HG03558 (cell line): ENCODE data around the gene GABRG3.

ENCODE experiments used
- ATAC-seq: cut with Tn5 transposase; IDR thresholded peaks from one replicate; pipeline ENCODE4 v1.9.1; 2021; ENCODE audit warnings: moderate number of reproducible peaks; ENCODE audit not compliant: unreplicated experiment; ENCODE audit errors: extremely low read depth

The GABRG3 gene

GRCh38 chr15:27480642-27481041 is 509.7 kb downstream of the GABRG3 start:
- no peak for ATAC-seq

- no peak for ATAC-seq
Observed at GRCh38 chr15:27481768-27482167, 510.8 kb downstream of the GABRG3 start.

- ATAC-seq, result no peak
Observed at GRCh38 chr15:27482287-27482686, 511.3 kb downstream of the GABRG3 start.

- no peak for ATAC-seq
Observed at GRCh38 chr15:27483124-27483523, 512.1 kb downstream of the GABRG3 start.

- ATAC-seq, result no peak
Observed at GRCh38 chr15:27485265-27485664, 514.3 kb downstream of the GABRG3 start.

- no peak for ATAC-seq
Observed at GRCh38 chr15:27486051-27486450, 515.1 kb downstream of the GABRG3 start.

- no peak for ATAC-seq
Observed at GRCh38 chr15:27486683-27487647, 516.0 kb downstream of the GABRG3 start.

GRCh38 chr15:27487846-27488245 is 516.9 kb downstream of the GABRG3 start:
- no peak for ATAC-seq

GRCh38 chr15:27490867-27491595 is 520.0 kb downstream of the GABRG3 start:
- no peak for ATAC-seq

GRCh38 chr15:27491666-27492621 is 521.0 kb downstream of the GABRG3 start:
- ATAC-seq, result no peak

- no peak for ATAC-seq
Observed at GRCh38 chr15:27495963-27496459, 525.0 kb downstream of the GABRG3 start.

GRCh38 chr15:27498700-27499099 is 527.7 kb downstream of the GABRG3 start:
- ATAC-seq, result no peak

GRCh38 chr15:27499191-27499590 is 528.2 kb downstream of the GABRG3 start:
- no peak for ATAC-seq

- no peak for ATAC-seq
Observed at GRCh38 chr15:27499719-27500118, 528.7 kb downstream of the GABRG3 start.

GRCh38 chr15:27500206-27500605 is 529.2 kb downstream of the GABRG3 start:
- no peak for ATAC-seq

GRCh38 chr15:27506752-27507151 is 535.8 kb downstream of the GABRG3 start:
- ATAC-seq, result no peak

GRCh38 chr15:27509014-27509413 is 538.0 kb downstream of the GABRG3 start:
- ATAC-seq, result no peak

GRCh38 chr15:27512281-27513001 is 541.5 kb downstream of the GABRG3 start:
- no peak for ATAC-seq

GRCh38 chr15:27514526-27514925 is 543.5 kb downstream of the GABRG3 start:
- ATAC-seq, result no peak
